HepG2 (cell line): Measurements from ENCODE around the gene MPC1. TPM values are rescaled to one million over a fixed set of nuclear protein-coding genes. Genes with fewer than 3 reads are reported as not detected.

ENCODE experiments used
- ATAC-seq: fragments of 200-7000 bp; cut with Tn5 transposase; 3 replicates; pipeline ENCODE4 v1.9.1; 2020; ENCODE audit warnings: mild to moderate bottlenecking, moderate library complexity
- BruUV-seq: library from RNA; stranded (reverse); fragments of 400-500 nt; replicated peaks from 2 replicates; lab custom pipeline; 2021; lab: Mats Ljungman, UMichigan
- CTCF ChIA-PET: fragments of 300-600 bp; formaldehyde crosslinking; extraction: SDS; loops from one replicate; lab custom pipeline; 2021; ENCODE audit warnings: low total read pairs, inconsistent platforms, low intra/inter-chr PET ratio; lab: Yijun Ruan, JAX
- POLR2A ChIA-PET: fragments of 350-600 bp; sonication (Branson Sonifier 250); formaldehyde crosslinking; loops from one replicate; lab custom pipeline; 2020; ENCODE audit warnings: antibody characterized with exemption, inconsistent platforms; lab: Yijun Ruan, JAX
- DNase-seq: peaks from one replicate; pipeline ENCODE4 v3.0.0-alpha.2; 2015; ENCODE audit warnings: low spot score
- FAIRE-seq: peaks from 3 replicates; lab custom pipeline; 2011; peaks lifted over from hg19 to GRCh38; lab: Jason Lieb, UNC
- H2AFZ ChIP-seq: one replicate; pipeline ENCODE4 v1.6.1; 2011; ENCODE audit warnings: low read length, inconsistent platforms
- H3K27ac ChIP-seq: fragments of 300-600 bp; 3 replicates; pipeline ENCODE4 v1.8.0; 2011; ENCODE audit warnings: mixed run types, mild to moderate bottlenecking, mixed read lengths, low read length, inconsistent platforms; ENCODE audit not compliant: insufficient read depth; ENCODE audit errors: extremely low read length
- H3K27me3 ChIP-seq, 2 experiments: fragments of 200-600 bp in 1 of 2; 2 replicates in 1 of 2; 3 replicates in 1 of 2; pipeline versions ENCODE4 v1.6.0 to v1.8.0; 2011; ENCODE audit warnings: low read length in 2 of 2, mild to moderate bottlenecking in 2 of 2, moderate library complexity in 2 of 2, inconsistent platforms in 1 of 2; ENCODE audit not compliant: insufficient read depth in 2 of 2, control insufficient read depth in 1 of 2
- H3K36me3 ChIP-seq, 2 experiments: fragments of 200-600 bp in 1 of 2; replicated peaks in 1 of 2; 2 replicates in 1 of 2; 3 replicates in 1 of 2; pipeline versions ENCODE4 v1.5.1 to v1.8.0; 2011; ENCODE audit warnings: low read length in 2 of 2, inconsistent platforms in 1 of 2; ENCODE audit not compliant: insufficient read depth in 2 of 2, control insufficient read depth in 1 of 2
- H3K4me1 ChIP-seq: 2 replicates; pipeline ENCODE4 v1.5.1; 2012; ENCODE audit warnings: low read length, inconsistent platforms; ENCODE audit not compliant: insufficient read depth
- H3K4me2 ChIP-seq: 2 replicates; pipeline ENCODE4 v1.6.0; 2011; ENCODE audit warnings: low read depth, low read length, inconsistent platforms
- H3K4me3 ChIP-seq, 3 experiments: fragments of 200-600 bp in 1 of 3; sonication (generic), shearing (Covaris generic) in 1 of 3; replicated peaks in 1 of 3; 2 replicates each; pipeline ENCODE4 v1.5.1; 2011 to 2016; ENCODE audit warnings: low read length in 3 of 3, inconsistent platforms in 2 of 3, low read depth in 2 of 3, mild to moderate bottlenecking in 2 of 3, control low read depth in 1 of 3, mixed read lengths in 1 of 3; ENCODE audit not compliant: insufficient read depth in 1 of 3
- H3K79me2 ChIP-seq: one replicate; pipeline ENCODE4 v1.6.1; 2011; ENCODE audit warnings: low read length, inconsistent platforms; ENCODE audit not compliant: insufficient read depth
- H3K9ac ChIP-seq: 2 replicates; pipeline ENCODE4 v1.6.0; 2011; ENCODE audit warnings: mild to moderate bottlenecking, low read depth, low read length, inconsistent platforms; ENCODE audit not compliant: insufficient read depth
- H3K9me3 ChIP-seq: 2 replicates; pipeline ENCODE4 v1.5.1; 2012; ENCODE audit warnings: mild to moderate bottlenecking, low read length
- H4K20me1 ChIP-seq: 2 replicates; pipeline ENCODE4 v1.6.0; 2011; ENCODE audit warnings: inconsistent platforms, mild to moderate bottlenecking, low read length, moderate library complexity; ENCODE audit not compliant: insufficient read depth
- KDM2A ChIP-seq: sonication (generic); formaldehyde crosslinking; IDR thresholded peaks from 2 replicates; pipeline ENCODE4 v1.4.0; 2020; ENCODE audit warnings: low read depth, missing genetic modification reagents, borderline replicate concordance
- MATR3 ChIP-seq: sonication (generic); formaldehyde crosslinking; IDR thresholded peaks from 2 replicates; pipeline ENCODE4 v1.4.0; 2020; ENCODE audit warnings: missing genetic modification reagents
- PHF5A ChIP-seq: IDR thresholded peaks from one replicate; pipeline ENCODE4 v1.6.1; 2018; ENCODE audit warnings: low read depth, missing genetic modification reagents; ENCODE audit not compliant: unreplicated experiment
- POLR2A ChIP-seq, 2 experiments: IDR thresholded peaks; 2 replicates each; pipeline ENCODE4 v1.6.1; 2011; ENCODE audit warnings: low read depth in 2 of 2, low read length in 2 of 2, mild to moderate bottlenecking in 1 of 2, moderate library complexity in 1 of 2; ENCODE audit not compliant: insufficient read depth in 1 of 2
- RBFOX2 ChIP-seq: fragments of 200-400 bp; formaldehyde crosslinking; IDR thresholded peaks from 2 replicates; pipeline ENCODE4 v1.6.1; 2017; ENCODE audit warnings: low read depth, mild to moderate bottlenecking, low read length
- ZMYM4 ChIP-seq: sonication (generic); formaldehyde crosslinking; IDR thresholded peaks from 2 replicates; pipeline ENCODE4 v1.8.1; 2023; ENCODE audit warnings: mild to moderate bottlenecking, missing genetic modification reagents
- ZNF329 ChIP-seq: sonication (generic); formaldehyde crosslinking; IDR thresholded peaks from 2 replicates; pipeline ENCODE4 v1.9.0; 2021; ENCODE audit warnings: low read depth, mild to moderate bottlenecking, missing genetic modification reagents
- ZNF678 ChIP-seq: sonication (generic); formaldehyde crosslinking; IDR thresholded peaks from 2 replicates; pipeline ENCODE4 v1.4.0; 2020; ENCODE audit warnings: mild to moderate bottlenecking, missing genetic modification reagents
- ZNF841 ChIP-seq: sonication (generic); formaldehyde crosslinking; IDR thresholded peaks from 2 replicates; pipeline ENCODE4 v1.8.1; 2023; ENCODE audit warnings: missing genetic modification reagents, borderline replicate concordance
- ZNF850 ChIP-seq: sonication (generic); formaldehyde crosslinking; conservative IDR thresholded peaks from 2 replicates; pipeline ENCODE4 v1.9.0; 2021; ENCODE audit warnings: mild to moderate bottlenecking, missing genetic modification reagents
- WGBS: methylation state at CpG from one replicate; pipeline ENCODE4 v1.1.6; 2017; ENCODE audit warnings: low lambda C conversion rate; 5-methylcytosine and 5-hydroxymethylcytosine counted together
- in situ Hi-C: cut with HindIII; loops from 2 replicates; pipeline ENCODE4 v1.10.0; 2017; ENCODE audit warnings: low pct_unique_long_range_greater_than_20kb; ENCODE audit not compliant: extremely low pct_ligation_motif_present
- intact Hi-C: fragments of 100-400 bp; cut with micrococcal nuclease; formaldehyde crosslinking; loops from one replicate; pipeline ENCODE4 v1.10.0; 2022; ENCODE audit not compliant: unreplicated experiment
- polyA plus RNA-seq, 8 experiments: library from polyadenylated mRNA; depleted of rRNA in 3 of 8; stranded (reverse) in 7 of 8; unstranded in 1 of 8; fragments of >200 nt; fragmentation: Illumina TruSeq in 4 of 8; extraction: Trizol in 4 of 8; gene quantifications; 2 replicates each; pipeline versions ENCODE4 v1.2.1 to v1.2.3, GENCODE V29; 2011 to 2016; ENCODE audit warnings: low read depth in 4 of 8, missing spikeins in 1 of 8, mixed read lengths in 1 of 8; ENCODE audit not compliant: insufficient read depth in 1 of 8
- total RNA-seq, 5 experiments: library from RNA; depleted of rRNA; stranded (reverse); fragments of >200 nt; fragmentation: Illumina TruSeq; extraction: Trizol; gene quantifications; 2 replicates each; pipeline ENCODE4 v1.2.3, GENCODE V29; 2016; ENCODE audit warnings: low read depth in 1 of 5
- TF ChIP-seq, protein P1 (sequence below): sonication (generic); formaldehyde crosslinking; IDR thresholded peaks from 2 replicates; pipeline ENCODE4 v1.5.1; 2020; ENCODE audit warnings: mild to moderate bottlenecking, missing genetic modification reagents, moderate library complexity
- TF ChIP-seq, protein P2 (sequence below): sonication (generic); formaldehyde crosslinking; IDR thresholded peaks from 2 replicates; pipeline ENCODE4 v1.4.0; 2020; ENCODE audit warnings: missing genetic modification reagents; ENCODE audit errors: not compliant biosample characterization
- TF ChIP-seq, protein P3 (sequence below): sonication (generic); formaldehyde crosslinking; IDR thresholded peaks from 2 replicates; pipeline ENCODE4 v1.5.1; 2020; ENCODE audit warnings: mild to moderate bottlenecking, missing genetic modification reagents, moderate library complexity

The MPC1 gene
- total and polyA plus RNA-seq, 2 of the 13 experiments (the other 11 are each of a cell fraction or from before 2014, with no cell fraction given), result 189 to 214 TPM

DNA sequence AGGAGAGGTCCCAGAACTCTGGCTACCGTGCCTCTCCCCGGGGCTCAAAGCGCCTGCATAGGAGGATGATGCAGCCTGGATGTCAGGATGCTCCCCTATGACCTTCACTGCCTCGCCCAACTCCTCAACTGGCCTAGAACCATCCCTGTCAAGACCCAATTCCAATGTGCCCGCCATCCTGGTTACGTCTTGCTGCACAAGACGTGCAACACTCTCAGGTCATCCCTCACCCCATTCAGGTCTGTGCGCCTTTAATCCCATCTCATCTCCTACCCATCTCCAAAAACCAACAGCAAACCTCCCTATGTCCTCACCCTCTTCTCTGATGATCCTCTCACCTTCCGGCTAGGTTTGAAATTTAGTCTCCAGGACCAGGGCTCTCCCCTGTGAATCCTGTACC is 43.9 kb downstream of the MPC1 start:
- Histone ChIP-seq H3K27ac (no peak overlapping the region), H4K20me1 (peaks cover 37% of the 10 kb centered on the region), H3K4me2 (no peak overlapping the region), H3K9me3 (no peaks in the 10 kb centered on the region), H3K27me3 (no peaks in the 10 kb centered on the region; a peak in 1 of 5 replicates), H3K9ac (no peak overlapping the region), H3K4me3 (no peak overlapping the region), H2AFZ (no peak overlapping the region), H3K36me3 (peaks cover 17 to 47% of the 10 kb centered on the region in 2 experiments), H3K4me1 (peaks cover 44% of the 10 kb centered on the region), H3K79me2 (peaks cover 94% of the 10 kb centered on the region)
- ChIA-PET POLR2A (no interaction called here), CTCF (no interaction called here)
- FAIRE-seq, result no peak
- WGBS, result 98% methylated on average over 9 of the region's 9 CpGs
- no peak for ATAC-seq
- intact Hi-C loops, result no loop called here
- no peak for DNase-seq
- in situ Hi-C loops, result no loop called here
- TF ChIP-seq, protein P1, sequence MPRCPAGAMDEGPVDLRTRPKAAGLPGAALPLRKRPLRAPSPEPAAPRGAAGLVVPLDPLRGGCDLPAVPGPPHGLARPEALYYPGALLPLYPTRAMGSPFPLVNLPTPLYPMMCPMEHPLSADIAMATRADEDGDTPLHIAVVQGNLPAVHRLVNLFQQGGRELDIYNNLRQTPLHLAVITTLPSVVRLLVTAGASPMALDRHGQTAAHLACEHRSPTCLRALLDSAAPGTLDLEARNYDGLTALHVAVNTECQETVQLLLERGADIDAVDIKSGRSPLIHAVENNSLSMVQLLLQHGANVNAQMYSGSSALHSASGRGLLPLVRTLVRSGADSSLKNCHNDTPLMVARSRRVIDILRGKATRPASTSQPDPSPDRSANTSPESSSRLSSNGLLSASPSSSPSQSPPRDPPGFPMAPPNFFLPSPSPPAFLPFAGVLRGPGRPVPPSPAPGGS (CRISPR knock-in tag), result no peak
- TF ChIP-seq, protein P2, sequence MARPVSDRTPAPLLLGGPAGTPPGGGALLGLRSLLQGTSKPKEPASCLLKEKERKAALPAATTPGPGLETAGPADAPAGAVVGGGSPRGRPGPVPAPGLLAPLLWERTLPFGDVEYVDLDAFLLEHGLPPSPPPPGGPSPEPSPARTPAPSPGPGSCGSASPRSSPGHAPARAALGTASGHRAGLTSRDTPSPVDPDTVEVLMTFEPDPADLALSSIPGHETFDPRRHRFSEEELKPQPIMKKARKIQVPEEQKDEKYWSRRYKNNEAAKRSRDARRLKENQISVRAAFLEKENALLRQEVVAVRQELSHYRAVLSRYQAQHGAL, result no peak
- no peak for TF ChIP-seq ZNF329 (CRISPR knock-in tag)
- TF ChIP-seq ZNF850 (CRISPR knock-in tag), result no peak
- TF ChIP-seq POLR2A (IDR thresholded peaks at IDR 0.05; ENCODE audit: insufficient read depth in 1 of 2, low read depth in 2 of 2, low read length in 2 of 2), result 0 out of 4 replicates have a peak, but pooled peaks of 1 of the 2 experiments have one; percentile 8
- no peak for TF ChIP-seq ZNF841 (CRISPR knock-in tag)
- TF ChIP-seq ZNF678, result no peak
- no peak for TF ChIP-seq MATR3 (CRISPR knock-in tag)
- peak; percentile 29; the same call in 1 of the 2 replicates for TF ChIP-seq RBFOX2
- TF ChIP-seq ZMYM4, result no peak
- TF ChIP-seq KDM2A (CRISPR knock-in tag), result no peak
- no peak for TF ChIP-seq PHF5A (CRISPR knock-in tag)
- TF ChIP-seq, protein P3, sequence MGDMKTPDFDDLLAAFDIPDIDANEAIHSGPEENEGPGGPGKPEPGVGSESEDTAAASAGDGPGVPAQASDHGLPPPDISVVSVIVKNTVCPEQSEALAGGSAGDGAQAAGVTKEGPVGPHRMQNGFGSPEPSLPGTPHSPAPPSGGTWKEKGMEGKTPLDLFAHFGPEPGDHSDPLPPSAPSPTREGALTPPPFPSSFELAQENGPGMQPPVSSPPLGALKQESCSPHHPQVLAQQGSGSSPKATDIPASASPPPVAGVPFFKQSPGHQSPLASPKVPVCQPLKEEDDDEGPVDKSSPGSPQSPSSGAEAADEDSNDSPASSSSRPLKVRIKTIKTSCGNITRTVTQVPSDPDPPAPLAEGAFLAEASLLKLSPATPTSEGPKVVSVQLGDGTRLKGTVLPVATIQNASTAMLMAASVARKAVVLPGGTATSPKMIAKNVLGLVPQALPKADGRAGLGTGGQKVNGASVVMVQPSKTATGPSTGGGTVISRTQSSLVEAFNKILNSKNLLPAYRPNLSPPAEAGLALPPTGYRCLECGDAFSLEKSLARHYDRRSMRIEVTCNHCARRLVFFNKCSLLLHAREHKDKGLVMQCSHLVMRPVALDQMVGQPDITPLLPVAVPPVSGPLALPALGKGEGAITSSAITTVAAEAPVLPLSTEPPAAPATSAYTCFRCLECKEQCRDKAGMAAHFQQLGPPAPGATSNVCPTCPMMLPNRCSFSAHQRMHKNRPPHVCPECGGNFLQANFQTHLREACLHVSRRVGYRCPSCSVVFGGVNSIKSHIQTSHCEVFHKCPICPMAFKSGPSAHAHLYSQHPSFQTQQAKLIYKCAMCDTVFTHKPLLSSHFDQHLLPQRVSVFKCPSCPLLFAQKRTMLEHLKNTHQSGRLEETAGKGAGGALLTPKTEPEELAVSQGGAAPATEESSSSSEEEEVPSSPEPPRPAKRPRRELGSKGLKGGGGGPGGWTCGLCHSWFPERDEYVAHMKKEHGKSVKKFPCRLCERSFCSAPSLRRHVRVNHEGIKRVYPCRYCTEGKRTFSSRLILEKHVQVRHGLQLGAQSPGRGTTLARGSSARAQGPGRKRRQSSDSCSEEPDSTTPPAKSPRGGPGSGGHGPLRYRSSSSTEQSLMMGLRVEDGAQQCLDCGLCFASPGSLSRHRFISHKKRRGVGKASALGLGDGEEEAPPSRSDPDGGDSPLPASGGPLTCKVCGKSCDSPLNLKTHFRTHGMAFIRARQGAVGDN, result 0 out of 2 replicates have a peak, but pooled peaks have one; percentile 13
- BruUV-seq, result no TSS peak
